ENCODE measurements around the gene ABCA12.

GRCh38 chr2:215031321-215031720, 107.1 kb downstream of the ABCA12 start:
- TF ChIP-seq, protein P1, sequence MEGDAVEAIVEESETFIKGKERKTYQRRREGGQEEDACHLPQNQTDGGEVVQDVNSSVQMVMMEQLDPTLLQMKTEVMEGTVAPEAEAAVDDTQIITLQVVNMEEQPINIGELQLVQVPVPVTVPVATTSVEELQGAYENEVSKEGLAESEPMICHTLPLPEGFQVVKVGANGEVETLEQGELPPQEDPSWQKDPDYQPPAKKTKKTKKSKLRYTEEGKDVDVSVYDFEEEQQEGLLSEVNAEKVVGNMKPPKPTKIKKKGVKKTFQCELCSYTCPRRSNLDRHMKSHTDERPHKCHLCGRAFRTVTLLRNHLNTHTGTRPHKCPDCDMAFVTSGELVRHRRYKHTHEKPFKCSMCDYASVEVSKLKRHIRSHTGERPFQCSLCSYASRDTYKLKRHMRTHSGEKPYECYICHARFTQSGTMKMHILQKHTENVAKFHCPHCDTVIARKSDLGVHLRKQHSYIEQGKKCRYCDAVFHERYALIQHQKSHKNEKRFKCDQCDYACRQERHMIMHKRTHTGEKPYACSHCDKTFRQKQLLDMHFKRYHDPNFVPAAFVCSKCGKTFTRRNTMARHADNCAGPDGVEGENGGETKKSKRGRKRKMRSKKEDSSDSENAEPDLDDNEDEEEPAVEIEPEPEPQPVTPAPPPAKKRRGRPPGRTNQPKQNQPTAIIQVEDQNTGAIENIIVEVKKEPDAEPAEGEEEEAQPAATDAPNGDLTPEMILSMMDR (conservative IDR thresholded peaks at IDR 0.05 in 1 of 2, IDR thresholded peaks at IDR 0.05 in 1 of 2; ENCODE audit: low read depth in 1 of 2, low read length in 2 of 2) = no peak
- no peak for TF ChIP-seq EZH2 (IDR thresholded peaks at IDR 0.05; ENCODE audit: low read length, missing control alignments)
